T-helper 1 cell treated with Interleukin-12 subunit alpha and Interleukin-12 subunit beta and Interleukin-4 antibody, amounts not matched to agents 30 ng/mL and 1 ng/mL, for 36 hours (primary cell): ENCODE measurements around the gene GID4. TPM values are rescaled to one million over a fixed set of nuclear protein-coding genes. Genes with fewer than 3 reads are reported as not detected.

Experiments used
- total RNA-seq: library from RNA; stranded (reverse); gene quantifications from 2 replicates; pipeline ENCODE4 v1.2.3, GENCODE V29; 2022

GID4 gene
- total RNA-seq, 1 donor from 2014 or later = 9.3 TPM

Other genes starting within 250 kb of the GID4 start
- gene SREBF1, start 202.4 kb upstream of the GID4 start, total RNA-seq = 174 and 198 TPM in 2 replicates
- 28.8 and 31.9 TPM in 2 replicates for gene TOM1L2, start 67.0 kb upstream of the GID4 start, total RNA-seq
- 0.37 TPM in 1 of 2 replicates, not detected in the other for gene DRC3, start 66.5 kb upstream of the GID4 start, total RNA-seq
- gene ATPAF2, start 240 bp upstream of the GID4 start, total RNA-seq = 32.7 and 33.2 TPM in 2 replicates
- 61.2 and 62.4 TPM in 2 replicates for gene DRG2, start 48.5 kb downstream of the GID4 start, total RNA-seq
- gene MYO15A, start 69.3 kb downstream of the GID4 start, total RNA-seq = 0.42 and 0.83 TPM in 2 replicates
- 98.7 and 100 TPM in 2 replicates for gene ALKBH5, start 144.4 kb downstream of the GID4 start, total RNA-seq
- gene LLGL1, start 186.2 kb downstream of the GID4 start, total RNA-seq = 20.0 and 21.9 TPM in 2 replicates
- 265 and 288 TPM in 2 replicates for gene FLII, start 219.3 kb downstream of the GID4 start, total RNA-seq
- gene MIEF2, start 221.3 kb downstream of the GID4 start, total RNA-seq = 8.9 TPM in 2 replicates